SK-N-SH treated with all-trans-retinoic acid at 6 μM for 48 hours (cell line): ENCODE results near the gene CHAC2.

Experiments used
- CREB5 ChIP-seq: fragments of 250-450 bp; sonication (Bioruptor Pico); IDR thresholded peaks from 2 replicates; pipeline ENCODE4 v1.5.1; 2020; ENCODE audit warnings: low read depth, mild to moderate bottlenecking, moderate library complexity
- CSRNP3 ChIP-seq: fragments of 250-450 bp; sonication (Bioruptor Pico); IDR thresholded peaks from 2 replicates; pipeline ENCODE4 v1.5.1; 2021; ENCODE audit warnings: mild to moderate bottlenecking, moderate library complexity
- ESRRG ChIP-seq: fragments of 250-450 bp; sonication (Bioruptor Pico); IDR thresholded peaks from 2 replicates; pipeline ENCODE4 v1.6.1; 2021; ENCODE audit warnings: mild to moderate bottlenecking
- ISL1 ChIP-seq: fragments of 250-450 bp; sonication (Bioruptor Pico); IDR thresholded peaks from 2 replicates; pipeline ENCODE4 v2.1.2; 2022; ENCODE audit warnings: mild to moderate bottlenecking, moderate library complexity
- PATZ1 ChIP-seq: fragments of 250-450 bp; sonication (Bioruptor Pico); IDR thresholded peaks from 2 replicates; pipeline ENCODE4 v1.8.0; 2020; ENCODE audit warnings: mild to moderate bottlenecking, moderate library complexity, borderline replicate concordance
- POU6F1 ChIP-seq: fragments of 250-450 bp; sonication (Bioruptor Pico); IDR thresholded peaks from 2 replicates; pipeline ENCODE4 v1.8.0; 2021; ENCODE audit warnings: low read depth, mild to moderate bottlenecking, moderate library complexity, borderline replicate concordance
- RARB ChIP-seq: fragments of 250-450 bp; sonication (Bioruptor Pico); IDR thresholded peaks from 2 replicates; pipeline ENCODE4 v1.8.0; 2021; ENCODE audit warnings: mild to moderate bottlenecking, moderate library complexity
- TCF4 ChIP-seq: fragments of 250-450 bp; sonication (Bioruptor Pico); IDR thresholded peaks from 2 replicates; pipeline ENCODE4 v1.8.0; 2021; ENCODE audit warnings: mild to moderate bottlenecking, moderate library complexity, borderline replicate concordance
- TOX ChIP-seq: fragments of 250-450 bp; sonication (Bioruptor Pico); IDR thresholded peaks from 2 replicates; pipeline ENCODE4 v1.8.0; 2021; ENCODE audit warnings: mild to moderate bottlenecking, moderate library complexity, borderline replicate concordance
- TSHZ2 ChIP-seq: fragments of 250-450 bp; sonication (Bioruptor Pico); IDR thresholded peaks from 2 replicates; pipeline ENCODE4 v1.5.0; 2020; ENCODE audit warnings: mild to moderate bottlenecking, moderate library complexity
- ZFP3 ChIP-seq: fragments of 250-450 bp; sonication (Bioruptor Pico); IDR thresholded peaks from 2 replicates; pipeline ENCODE4 v1.5.0; 2020; ENCODE audit warnings: mild to moderate bottlenecking, moderate library complexity
- ZFP30 ChIP-seq: fragments of 450-650 bp; formaldehyde crosslinking; IDR thresholded peaks from 2 replicates; pipeline ENCODE4 v1.5.0; 2022; ENCODE audit warnings: mild to moderate bottlenecking, moderate library complexity

GRCh38 chr2:53786352-53786704 is 18.7 kb downstream of the CHAC2 start:
- TF ChIP-seq RARB (CRISPR knock-in tag) (no peak), CREB5 (CRISPR knock-in tag) (no peak), PATZ1 (no peak), ESRRG (CRISPR knock-in tag) (no peak), TSHZ2 (no peak), CSRNP3 (CRISPR knock-in tag) (no peak), TCF4 (no peak), ISL1 (CRISPR knock-in tag) (no peak), ZFP30 (CRISPR knock-in tag) (no peak), TOX (no peak), ZFP3 (CRISPR knock-in tag) (no peak), POU6F1 (CRISPR knock-in tag) (no peak)
